HL-60 (cell line): ENCODE results near the gene CRTC3.

ENCODE experiments used
- DNase-seq, 2 experiments: peaks; one replicate each; pipeline ENCODE4 v3.0.0-alpha.2; 2010 to 2020; ENCODE audit warnings: low read depth in 1 of 2, low spot score in 1 of 2
- H3K27ac ChIP-seq: fragments of 250-450 bp; sonication (Bioruptor Pico); replicated peaks from 2 replicates; pipeline ENCODE4 v1.5.1; 2020; ENCODE audit warnings: mild to moderate bottlenecking, moderate library complexity
- H3K27me3 ChIP-seq: fragments of 250-450 bp; sonication (Bioruptor Pico); 2 replicates; pipeline ENCODE4 v1.5.1; 2021; ENCODE audit warnings: mild to moderate bottlenecking, moderate library complexity; ENCODE audit not compliant: insufficient read depth, poor library complexity, severe bottlenecking
- H3K4me3 ChIP-seq: replicated peaks from 2 replicates; pipeline ENCODE4 v1.5.1; 2011; ENCODE audit warnings: mild to moderate bottlenecking, control low read depth, low read length; ENCODE audit not compliant: insufficient read depth
- GABPA ChIP-seq: IDR thresholded peaks from 2 replicates; pipeline ENCODE4 v1.6.1; 2012; ENCODE audit warnings: low read depth
- POLR2AphosphoS5 ChIP-seq: IDR thresholded peaks from 2 replicates; pipeline ENCODE4 v1.6.1; 2012; ENCODE audit warnings: low read depth
- REST ChIP-seq: IDR thresholded peaks from 2 replicates; pipeline ENCODE4 v1.6.1; 2012; ENCODE audit warnings: low read depth; ENCODE audit not compliant: insufficient replicate concordance
- SPI1 ChIP-seq: IDR thresholded peaks from 2 replicates; pipeline ENCODE4 v1.6.1; 2012; ENCODE audit warnings: low read depth, mild to moderate bottlenecking, borderline replicate concordance
- TF ChIP-seq, protein P1 (sequence below): IDR thresholded peaks from one replicate; pipeline ENCODE4 v1.5.1; 2011; ENCODE audit warnings: low read length, control low read depth, inconsistent platforms; ENCODE audit not compliant: insufficient read depth

CRTC3 gene

GRCh38 chr15:90489514-90489913 lies 40.2 kb upstream of the CRTC3 start:
- DNase-seq: no peak
- Histone ChIP-seq H3K4me3 (no peak overlapping the region), H3K27ac (no peak overlapping the region), H3K27me3 (no peaks in the 10 kb centered on the region)
- TF ChIP-seq, protein P1, sequence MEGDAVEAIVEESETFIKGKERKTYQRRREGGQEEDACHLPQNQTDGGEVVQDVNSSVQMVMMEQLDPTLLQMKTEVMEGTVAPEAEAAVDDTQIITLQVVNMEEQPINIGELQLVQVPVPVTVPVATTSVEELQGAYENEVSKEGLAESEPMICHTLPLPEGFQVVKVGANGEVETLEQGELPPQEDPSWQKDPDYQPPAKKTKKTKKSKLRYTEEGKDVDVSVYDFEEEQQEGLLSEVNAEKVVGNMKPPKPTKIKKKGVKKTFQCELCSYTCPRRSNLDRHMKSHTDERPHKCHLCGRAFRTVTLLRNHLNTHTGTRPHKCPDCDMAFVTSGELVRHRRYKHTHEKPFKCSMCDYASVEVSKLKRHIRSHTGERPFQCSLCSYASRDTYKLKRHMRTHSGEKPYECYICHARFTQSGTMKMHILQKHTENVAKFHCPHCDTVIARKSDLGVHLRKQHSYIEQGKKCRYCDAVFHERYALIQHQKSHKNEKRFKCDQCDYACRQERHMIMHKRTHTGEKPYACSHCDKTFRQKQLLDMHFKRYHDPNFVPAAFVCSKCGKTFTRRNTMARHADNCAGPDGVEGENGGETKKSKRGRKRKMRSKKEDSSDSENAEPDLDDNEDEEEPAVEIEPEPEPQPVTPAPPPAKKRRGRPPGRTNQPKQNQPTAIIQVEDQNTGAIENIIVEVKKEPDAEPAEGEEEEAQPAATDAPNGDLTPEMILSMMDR: no peak
- TF ChIP-seq GABPA (no peak), REST (no peak), SPI1 (no peak), POLR2AphosphoS5 (no peak)

- no peaks in the 10 kb centered on the region for H3K27me3 ChIP-seq
- no peak for TF ChIP-seq GABPA
- TF ChIP-seq SPI1: no peak
- TF ChIP-seq REST: no peak
- TF ChIP-seq, protein P1: no peak
- TF ChIP-seq POLR2AphosphoS5: no peak
- H3K27ac ChIP-seq: no peak overlapping the region
- no peak overlapping the region for H3K4me3 ChIP-seq
- no peak for DNase-seq
Measured at GRCh38 chr15:90489944-90490343, 39.8 kb upstream of the CRTC3 start.

DNA sequence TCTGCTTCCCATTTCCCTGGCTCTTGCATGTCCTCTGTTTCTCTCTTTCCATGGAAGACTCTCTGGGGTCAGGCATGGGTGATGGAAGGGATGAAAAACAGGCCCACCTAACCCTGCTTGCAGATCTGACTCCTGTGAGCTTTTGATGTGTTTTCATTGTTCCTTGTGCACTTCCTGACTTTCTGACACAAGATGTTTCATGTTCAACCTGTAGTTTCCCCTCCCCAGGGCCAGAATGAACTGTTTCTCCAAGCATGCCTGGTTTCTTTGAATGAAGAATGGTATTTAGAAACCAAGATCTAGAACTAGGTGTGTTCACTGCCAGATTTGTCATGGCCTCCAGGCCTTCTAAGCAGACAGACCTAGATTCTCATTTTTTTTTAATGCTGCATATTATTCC lies 36.1 kb upstream of the CRTC3 start:
- Histone ChIP-seq H3K27ac (no peak overlapping the region), H3K4me3 (no peak overlapping the region), H3K27me3 (no peaks in the 10 kb centered on the region)
- TF ChIP-seq GABPA (no peak), POLR2AphosphoS5 (no peak)
- TF ChIP-seq, protein P1: no peak
- no peak for DNase-seq

DNA sequence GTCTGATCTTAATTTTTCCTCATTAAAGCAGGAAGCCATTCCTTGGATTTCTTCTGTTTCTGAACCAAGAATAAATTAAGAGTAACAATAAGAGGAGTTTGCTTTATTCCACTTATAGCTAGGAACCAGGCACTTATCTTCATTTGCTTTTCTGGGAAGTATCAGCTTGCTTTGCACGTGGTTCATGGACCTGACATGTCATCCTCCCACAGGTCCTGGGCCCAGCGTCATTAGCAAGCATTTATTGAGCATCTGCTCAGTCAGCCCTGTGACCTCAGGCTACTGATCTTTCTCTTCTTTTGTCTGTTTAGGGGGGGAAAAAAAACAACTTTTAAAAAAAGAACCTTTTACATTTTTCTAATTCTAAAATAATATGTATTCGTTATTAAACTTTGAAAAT lies 34.7 kb upstream of the CRTC3 start:
- Histone ChIP-seq H3K27ac (no peak overlapping the region), H3K27me3 (no peaks in the 10 kb centered on the region), H3K4me3 (no peak overlapping the region)
- no peak for TF ChIP-seq POLR2AphosphoS5
- TF ChIP-seq GABPA: no peak
- TF ChIP-seq, protein P1: no peak
- TF ChIP-seq REST: no peak
- TF ChIP-seq SPI1: no peak
- DNase-seq: no peak
